ENCODE results near the gene MEIS2. TPM values are rescaled to one million over a fixed set of nuclear protein-coding genes. Genes with fewer than 3 reads are reported as not detected.

Gene MEIS2
- total and polyA plus RNA-seq, 4 donors = 40.1 to 119 (median 72.0) TPM

DNA sequence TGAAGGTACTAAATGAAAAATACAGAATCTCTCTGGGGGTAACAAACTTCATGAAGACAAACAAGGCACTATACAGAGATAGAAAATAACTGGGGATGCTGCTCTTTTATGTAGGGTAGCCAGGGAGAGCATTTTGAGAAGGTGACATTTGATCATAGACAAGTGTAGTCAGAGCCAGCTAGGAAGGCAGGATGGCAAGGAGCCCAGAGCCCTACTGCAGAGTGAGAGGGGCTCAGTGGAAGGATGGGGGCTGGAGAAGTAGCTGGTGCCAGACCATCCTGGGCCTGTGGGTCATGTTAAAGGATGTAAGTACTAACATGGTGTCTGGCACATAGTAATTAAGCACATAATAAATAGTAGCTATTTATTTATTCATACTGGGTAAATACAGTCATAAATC is 133.6 kb downstream of the MEIS2 start:
- peak in 2 of 6 donors; percentile 80 to 86 for DNase-seq (ENCODE audit: low read depth in 4 of 6, low spot score in 6 of 6)
- no peaks in the 10 kb centered on the region for H3K36me3 ChIP-seq (ENCODE audit: control insufficient read depth, insufficient read depth, low read length)
- no peaks in the 10 kb centered on the region for H3K9me3 ChIP-seq (ENCODE audit: control insufficient read depth, insufficient read depth, low read length)
- no peaks in the 10 kb centered on the region for H3K4me1 ChIP-seq (ENCODE audit: control insufficient read depth, insufficient read depth, low read length)
- H3K27ac ChIP-seq (ENCODE audit: low read depth, low read length) = no peak overlapping the region
- H3K4me3 ChIP-seq (ENCODE audit: low read depth, low read length) = no peak overlapping the region
- H3K27me3 ChIP-seq (ENCODE audit: control insufficient read depth, insufficient read depth, low read length) = no peaks in the 10 kb centered on the region

DNA sequence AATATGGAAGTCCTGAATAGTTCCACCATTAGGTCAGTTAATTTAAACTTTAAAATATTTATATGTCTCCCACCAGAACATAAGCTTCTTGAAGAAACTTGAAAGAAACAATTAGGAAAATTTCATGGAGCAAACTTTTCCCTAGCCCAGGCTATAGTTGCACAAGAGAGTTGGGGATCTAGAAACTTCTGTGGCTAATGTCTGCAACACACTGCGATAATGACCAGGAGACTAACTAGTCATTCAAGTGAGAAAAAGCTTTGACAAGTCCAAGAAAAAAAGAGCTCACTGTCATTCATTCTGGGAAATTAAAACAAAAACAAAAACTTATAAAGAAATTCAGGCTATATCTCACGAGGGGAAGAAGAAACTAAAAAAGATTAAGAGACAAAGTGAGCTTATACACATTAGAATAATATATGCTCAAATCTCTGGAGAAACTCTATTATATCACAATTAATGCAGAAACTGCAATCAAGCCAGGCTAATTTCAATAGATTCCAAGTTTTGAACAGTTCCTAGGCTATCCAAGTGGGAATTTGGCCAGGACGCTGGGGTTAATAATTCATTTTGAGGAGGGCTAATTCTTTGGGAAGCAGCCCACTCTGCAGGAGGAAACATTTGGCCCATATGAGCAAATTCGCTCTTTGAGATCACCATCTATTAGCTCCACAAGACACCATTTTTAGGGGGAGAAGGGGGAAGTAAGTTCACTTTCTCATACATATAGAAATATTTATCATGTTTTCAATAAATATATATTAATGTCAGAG is 134.6 kb downstream of the MEIS2 start:
- Histone ChIP-seq H3K27ac (ENCODE audit: low read depth, low read length) (no peak overlapping the region), H3K4me1 (ENCODE audit: control insufficient read depth, insufficient read depth, low read length) (no peaks in the 10 kb centered on the region), H3K27me3 (ENCODE audit: control insufficient read depth, insufficient read depth, low read length) (no peaks in the 10 kb centered on the region), H3K9me3 (ENCODE audit: control insufficient read depth, insufficient read depth, low read length) (no peaks in the 10 kb centered on the region), H3K4me3 (ENCODE audit: low read depth, low read length) (no peak overlapping the region), H3K36me3 (ENCODE audit: control insufficient read depth, insufficient read depth, low read length) (no peaks in the 10 kb centered on the region)
- WGBS (ENCODE audit: insufficient coverage) = no CpG with 5 or more reads among the region's 4 CpGs
- DNase-seq (ENCODE audit: low read depth in 4 of 6, low spot score in 6 of 6) = peak in 2 of 6 donors; percentile 84 to 88

DNA sequence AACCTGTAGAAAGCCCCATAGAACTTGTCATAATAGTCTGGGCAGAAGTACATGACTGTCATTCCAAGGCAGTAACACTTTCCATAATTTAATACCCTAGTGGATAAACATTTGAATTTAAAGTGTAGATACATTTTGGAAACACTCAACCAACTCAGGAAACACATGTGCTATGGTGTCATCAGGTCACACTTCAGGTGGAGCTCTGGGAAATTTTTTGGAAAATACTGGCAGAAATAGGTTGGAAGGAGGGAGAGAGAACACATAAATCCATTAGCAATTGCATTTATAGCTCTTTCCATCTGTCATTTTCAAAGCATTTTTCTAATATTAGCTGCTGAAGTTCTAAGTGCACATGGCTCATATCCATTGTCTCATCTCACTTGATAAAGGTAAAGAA is 135.7 kb downstream of the MEIS2 start:
- Histone ChIP-seq H3K4me1 (ENCODE audit: control insufficient read depth, insufficient read depth, low read length) (no peaks in the 10 kb centered on the region), H3K27me3 (ENCODE audit: control insufficient read depth, insufficient read depth, low read length) (no peaks in the 10 kb centered on the region), H3K36me3 (ENCODE audit: control insufficient read depth, insufficient read depth, low read length) (no peaks in the 10 kb centered on the region), H3K9me3 (ENCODE audit: control insufficient read depth, insufficient read depth, low read length) (no peaks in the 10 kb centered on the region), H3K27ac (ENCODE audit: low read depth, low read length) (no peak overlapping the region), H3K4me3 (ENCODE audit: low read depth, low read length) (no peak overlapping the region)
- no peak for DNase-seq (ENCODE audit: low read depth in 4 of 6, low spot score in 6 of 6)

DNA sequence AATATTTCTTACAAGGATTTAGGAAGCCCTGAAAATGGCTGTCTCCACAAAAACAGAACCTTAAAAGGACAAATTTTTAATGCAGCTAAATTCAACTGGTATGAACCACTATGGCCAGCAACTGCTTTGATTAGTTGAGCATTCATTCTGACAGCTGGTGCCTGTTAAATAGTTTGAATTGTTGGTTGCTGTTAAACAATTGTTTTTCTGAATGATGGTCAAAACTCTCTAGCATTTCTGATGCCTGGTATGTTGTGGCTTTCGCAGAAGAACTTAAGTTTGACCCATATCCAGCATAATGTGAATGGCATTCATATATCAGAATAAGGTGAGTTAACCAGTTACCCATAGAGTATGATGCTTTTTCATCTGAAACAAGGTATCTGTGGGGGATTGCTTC is 138.4 kb downstream of the MEIS2 start:
- no peak for DNase-seq (ENCODE audit: low read depth in 4 of 6, low spot score in 6 of 6)
- no CpG with 5 or more reads among the region's 1 CpG for WGBS (ENCODE audit: insufficient coverage)
- no peak overlapping the region for H3K27ac ChIP-seq (ENCODE audit: low read depth, low read length)
- no peaks in the 10 kb centered on the region for H3K36me3 ChIP-seq (ENCODE audit: control insufficient read depth, insufficient read depth, low read length)
- no peak overlapping the region for H3K4me3 ChIP-seq (ENCODE audit: low read depth, low read length)
- no peaks in the 10 kb centered on the region for H3K4me1 ChIP-seq (ENCODE audit: control insufficient read depth, insufficient read depth, low read length)
- H3K9me3 ChIP-seq (ENCODE audit: control insufficient read depth, insufficient read depth, low read length) = no peaks in the 10 kb centered on the region
- H3K27me3 ChIP-seq (ENCODE audit: control insufficient read depth, insufficient read depth, low read length) = no peaks in the 10 kb centered on the region

DNA sequence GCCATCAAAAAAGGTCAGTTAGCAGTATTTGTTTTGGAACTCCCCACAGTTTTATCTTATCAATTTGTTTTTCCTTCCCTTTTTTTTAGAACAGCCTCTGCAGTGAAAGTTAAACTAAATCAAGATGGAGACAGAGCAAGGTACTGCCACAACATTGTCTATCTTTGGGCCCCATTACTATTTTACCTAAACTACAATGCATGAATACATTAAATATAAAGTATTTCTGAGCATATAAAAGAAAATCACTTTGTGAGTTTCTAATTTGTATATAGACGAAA is 139.5 kb downstream of the MEIS2 start:
- no CpG with 5 or more reads among the region's 1 CpG for WGBS (ENCODE audit: insufficient coverage)
- Histone ChIP-seq H3K36me3 (ENCODE audit: control insufficient read depth, insufficient read depth, low read length) (no peaks in the 10 kb centered on the region), H3K27me3 (ENCODE audit: control insufficient read depth, insufficient read depth, low read length) (no peaks in the 10 kb centered on the region), H3K4me3 (ENCODE audit: low read depth, low read length) (no peak overlapping the region), H3K27ac (ENCODE audit: low read depth, low read length) (no peak overlapping the region), H3K4me1 (ENCODE audit: control insufficient read depth, insufficient read depth, low read length) (no peaks in the 10 kb centered on the region), H3K9me3 (ENCODE audit: control insufficient read depth, insufficient read depth, low read length) (no peaks in the 10 kb centered on the region)
- DNase-seq (ENCODE audit: low read depth in 4 of 6, low spot score in 6 of 6) = no peak

DNA sequence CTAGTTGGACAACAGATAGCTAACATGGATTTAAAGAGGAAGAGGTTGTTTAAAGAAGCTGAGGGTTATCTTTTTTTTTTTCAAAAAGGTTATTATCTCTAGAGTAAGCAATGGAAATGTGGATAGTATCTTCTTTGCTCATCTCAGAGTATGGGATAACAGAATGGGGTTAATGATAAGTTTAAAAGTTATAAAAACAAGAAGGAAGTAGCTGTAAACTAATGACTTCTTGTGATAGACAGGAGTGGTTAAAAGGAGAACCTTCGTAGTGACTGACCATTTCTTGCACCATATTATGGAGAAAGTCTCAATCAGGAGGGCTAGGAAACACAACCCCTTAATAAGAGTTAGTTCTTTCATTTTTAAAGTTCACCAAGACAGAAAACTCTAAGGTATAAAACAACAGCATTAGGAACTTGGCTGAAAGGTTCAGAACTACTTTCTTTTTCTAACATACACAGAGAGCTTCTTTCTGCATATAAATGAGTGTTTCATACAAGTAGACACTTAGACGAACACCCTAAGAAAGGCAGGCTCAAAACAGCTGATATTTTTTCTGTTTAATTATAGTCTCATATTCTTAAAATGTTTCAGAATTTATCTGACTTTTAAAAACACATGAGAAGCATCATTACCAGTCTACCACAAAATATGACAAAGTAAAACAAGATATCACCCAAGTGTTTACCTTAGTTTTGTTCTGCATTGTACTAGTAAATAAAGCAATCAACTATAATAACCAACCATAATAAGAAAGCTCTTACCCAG is 140.0 kb downstream of the MEIS2 start:
- Histone ChIP-seq H3K9me3 (ENCODE audit: control insufficient read depth, insufficient read depth, low read length) (no peaks in the 10 kb centered on the region), H3K4me3 (ENCODE audit: low read depth, low read length) (no peak overlapping the region), H3K27ac (ENCODE audit: low read depth, low read length) (no peak overlapping the region), H3K36me3 (ENCODE audit: control insufficient read depth, insufficient read depth, low read length) (no peaks in the 10 kb centered on the region), H3K27me3 (ENCODE audit: control insufficient read depth, insufficient read depth, low read length) (no peaks in the 10 kb centered on the region), H3K4me1 (ENCODE audit: control insufficient read depth, insufficient read depth, low read length) (no peaks in the 10 kb centered on the region)
- no peak for DNase-seq (ENCODE audit: low read depth in 4 of 6, low spot score in 6 of 6)
- WGBS (ENCODE audit: insufficient coverage) = no CpG with 5 or more reads among the region's 2 CpGs

DNA sequence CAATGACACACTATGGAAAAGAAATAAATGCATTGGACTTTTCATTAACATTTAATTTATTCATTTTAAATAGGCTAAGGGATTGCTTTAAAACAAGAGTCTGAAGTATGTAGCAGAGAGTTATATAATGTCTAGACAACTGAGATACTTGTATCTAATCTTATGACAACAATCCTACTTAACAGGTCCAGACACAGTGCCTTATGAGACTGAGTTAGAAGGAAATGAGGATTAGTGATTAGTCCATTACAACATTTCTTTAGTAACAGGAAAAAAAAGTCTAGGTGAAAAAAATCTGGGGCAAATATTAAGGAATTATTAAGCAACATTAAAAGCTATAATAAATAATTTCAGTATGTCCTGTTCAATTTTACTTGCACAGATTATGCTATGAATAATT is 140.6 kb downstream of the MEIS2 start:
- H3K27me3 ChIP-seq (ENCODE audit: control insufficient read depth, insufficient read depth, low read length) = no peaks in the 10 kb centered on the region
- no peaks in the 10 kb centered on the region for H3K9me3 ChIP-seq (ENCODE audit: control insufficient read depth, insufficient read depth, low read length)
- no peaks in the 10 kb centered on the region for H3K36me3 ChIP-seq (ENCODE audit: control insufficient read depth, insufficient read depth, low read length)
- H3K4me1 ChIP-seq (ENCODE audit: control insufficient read depth, insufficient read depth, low read length) = no peaks in the 10 kb centered on the region
- H3K27ac ChIP-seq (ENCODE audit: low read depth, low read length) = no peak overlapping the region
- no peak overlapping the region for H3K4me3 ChIP-seq (ENCODE audit: low read depth, low read length)
- no peak for DNase-seq (ENCODE audit: low read depth in 4 of 6, low spot score in 6 of 6)

DNA sequence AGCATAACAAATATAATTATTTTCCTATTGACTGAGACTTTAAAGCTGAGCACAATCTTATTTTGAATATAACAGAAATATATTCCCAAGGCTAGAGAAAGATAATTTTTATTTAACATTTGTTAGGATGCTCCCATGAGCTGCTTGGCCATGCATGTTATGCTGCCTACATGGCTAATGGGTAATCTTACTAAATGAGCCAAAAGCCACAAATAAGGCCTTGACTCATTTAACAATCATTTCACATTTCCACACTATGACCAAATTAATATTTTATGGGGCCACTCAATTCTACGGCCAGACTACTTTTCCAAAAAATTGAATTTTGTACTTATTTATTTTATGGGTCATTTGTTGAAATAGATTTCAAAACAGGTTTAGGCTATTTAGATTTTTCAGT is 141.7 kb downstream of the MEIS2 start:
- no peaks in the 10 kb centered on the region for H3K36me3 ChIP-seq (ENCODE audit: control insufficient read depth, insufficient read depth, low read length)
- no peaks in the 10 kb centered on the region for H3K27me3 ChIP-seq (ENCODE audit: control insufficient read depth, insufficient read depth, low read length)
- no peaks in the 10 kb centered on the region for H3K9me3 ChIP-seq (ENCODE audit: control insufficient read depth, insufficient read depth, low read length)
- no CpG with 5 or more reads among the region's 1 CpG for whole genome bisulfite sequencing (ENCODE audit: insufficient coverage)
- no peak overlapping the region for H3K4me3 ChIP-seq (ENCODE audit: low read depth, low read length)
- H3K4me1 ChIP-seq (ENCODE audit: control insufficient read depth, insufficient read depth, low read length) = no peaks in the 10 kb centered on the region
- no peak overlapping the region for H3K27ac ChIP-seq (ENCODE audit: low read depth, low read length)
- no peak for DNase-seq (ENCODE audit: low read depth in 4 of 6, low spot score in 6 of 6)

DNA sequence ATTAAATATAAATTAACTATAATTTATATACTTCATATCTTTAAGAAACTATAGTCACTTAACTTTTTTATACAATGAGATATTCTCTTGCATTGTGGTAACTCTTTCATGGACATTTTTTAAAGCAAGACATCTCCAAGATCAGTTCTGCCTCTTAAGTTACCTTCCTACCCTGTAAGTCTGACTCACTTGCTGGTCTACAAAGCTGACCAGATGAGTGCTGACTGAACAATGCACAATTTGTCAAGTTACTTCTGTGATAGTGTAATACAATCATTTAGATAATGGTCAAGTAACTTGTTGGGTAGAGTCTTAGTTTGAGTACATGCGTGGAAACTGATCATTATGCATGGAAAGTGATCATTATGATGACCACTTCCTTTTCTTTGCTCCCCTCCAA is 145.9 kb downstream of the MEIS2 start:
- Histone ChIP-seq H3K9me3 (ENCODE audit: control insufficient read depth, insufficient read depth, low read length) (no peaks in the 10 kb centered on the region), H3K27ac (ENCODE audit: low read depth, low read length) (no peak overlapping the region), H3K36me3 (ENCODE audit: control insufficient read depth, insufficient read depth, low read length) (no peaks in the 10 kb centered on the region), H3K27me3 (ENCODE audit: control insufficient read depth, insufficient read depth, low read length) (no peaks in the 10 kb centered on the region), H3K4me3 (ENCODE audit: low read depth, low read length) (no peak overlapping the region), H3K4me1 (ENCODE audit: control insufficient read depth, insufficient read depth, low read length) (no peaks in the 10 kb centered on the region)
- DNase-seq (ENCODE audit: low read depth in 4 of 6, low spot score in 6 of 6) = no peak
- WGBS (ENCODE audit: insufficient coverage) = 80% methylated on average over 1 of the region's 1 CpG

DNA sequence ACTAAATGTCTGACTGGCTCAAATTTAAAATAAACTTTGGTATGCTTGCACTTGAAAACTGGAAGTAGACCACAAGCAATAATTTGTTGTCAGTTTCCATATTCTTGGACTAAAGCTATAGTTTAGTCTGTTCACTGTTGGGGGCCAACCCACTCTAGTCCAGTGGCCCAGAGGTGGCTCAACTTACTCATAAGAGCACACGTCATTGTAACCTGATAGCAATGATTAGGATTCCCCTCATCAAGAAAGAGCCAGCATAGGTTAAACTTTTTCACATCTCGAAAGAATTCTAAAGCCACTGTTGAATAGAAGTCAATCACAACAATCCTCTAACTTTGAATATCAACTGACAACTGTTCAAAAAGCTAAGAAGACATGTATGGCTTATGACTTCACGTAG is 147.0 kb downstream of the MEIS2 start:
- Histone ChIP-seq H3K4me1 (ENCODE audit: control insufficient read depth, insufficient read depth, low read length) (no peaks in the 10 kb centered on the region), H3K4me3 (ENCODE audit: low read depth, low read length) (no peak overlapping the region), H3K27ac (ENCODE audit: low read depth, low read length) (no peak overlapping the region), H3K9me3 (ENCODE audit: control insufficient read depth, insufficient read depth, low read length) (no peaks in the 10 kb centered on the region), H3K27me3 (ENCODE audit: control insufficient read depth, insufficient read depth, low read length) (no peaks in the 10 kb centered on the region), H3K36me3 (ENCODE audit: control insufficient read depth, insufficient read depth, low read length) (no peaks in the 10 kb centered on the region)
- DNase-seq (ENCODE audit: low read depth in 4 of 6, low spot score in 6 of 6) = no peak
- 100% methylated on average over 1 of the region's 3 CpGs for WGBS (ENCODE audit: insufficient coverage)
